Stimulated activated effector memory CD8-positive, alpha-beta T cell treated with anti-CD3 and anti-CD28 coated beads, Interleukin-12 subunit alpha, Interleukin-12 subunit beta, amount 100 ng/mL, for 72 hours (primary cell): ENCODE results near the gene S100A7A.

ENCODE experiments used
- ATAC-seq: fragments of 150-1000 bp; cut with Tn5 transposase; 2 replicates; pipeline ENCODE4 v1.10.0; 2021
- DNase-seq, 2 donors: peaks; one replicate each; pipeline ENCODE4 v3.0.0; 2021 to 2022; ENCODE audit warnings: low spot score in 2 of 2
- H3K27ac Mint-ChIP-seq: one replicate; pipeline ENCODE4 v1.8.0; 2022; ENCODE audit warnings: mild to moderate bottlenecking, mixed read lengths
- H3K36me3 Mint-ChIP-seq: one replicate; pipeline ENCODE4 v1.8.0; 2022; ENCODE audit warnings: mild to moderate bottlenecking, mixed read lengths
- H3K4me1 Mint-ChIP-seq: one replicate; pipeline ENCODE4 v1.8.0; 2022; ENCODE audit warnings: mixed read lengths
- H3K4me3 Mint-ChIP-seq: one replicate; pipeline ENCODE4 v1.8.0; 2022; ENCODE audit warnings: mild to moderate bottlenecking, mixed read lengths
- H3K9me3 Mint-ChIP-seq: one replicate; pipeline ENCODE4 v1.8.0; 2022; ENCODE audit warnings: mixed read lengths

The S100A7A gene

GRCh38 chr1:153428791-153429190, 12.5 kb downstream of the S100A7A start:
- Mint-ChIP-seq H3K9me3 (no peaks in the 10 kb centered on the region), H3K4me3 (no peak overlapping the region), H3K4me1 (no peaks in the 10 kb centered on the region), H3K36me3 (no peaks in the 10 kb centered on the region), H3K27ac (no peak overlapping the region)
- no peak for DNase-seq
- no peak for ATAC-seq

GRCh38 chr1:153429266-153430165, 13.2 kb downstream of the S100A7A start:
- Mint-ChIP-seq H3K4me3 (no peak overlapping the region), H3K9me3 (no peaks in the 10 kb centered on the region), H3K4me1 (no peaks in the 10 kb centered on the region), H3K36me3 (no peaks in the 10 kb centered on the region), H3K27ac (no peak overlapping the region)
- DNase-seq, result no peak
- no peak for ATAC-seq

GRCh38 chr1:153430166-153430553, 13.8 kb downstream of the S100A7A start:
- H3K4me3 Mint-ChIP-seq, result no peak overlapping the region
- H3K4me1 Mint-ChIP-seq, result no peaks in the 10 kb centered on the region
- DNase-seq, result no peak
- no peaks in the 10 kb centered on the region for H3K36me3 Mint-ChIP-seq
- H3K27ac Mint-ChIP-seq, result no peak overlapping the region
- H3K9me3 Mint-ChIP-seq, result no peaks in the 10 kb centered on the region
- ATAC-seq, result no peak

GRCh38 chr1:153430561-153430960, 14.2 kb downstream of the S100A7A start:
- no peaks in the 10 kb centered on the region for H3K9me3 Mint-ChIP-seq
- DNase-seq (no peak), ATAC-seq (no peak)
- H3K27ac Mint-ChIP-seq, result no peak overlapping the region
- H3K36me3 Mint-ChIP-seq, result no peaks in the 10 kb centered on the region
- H3K4me1 Mint-ChIP-seq, result no peaks in the 10 kb centered on the region
- H3K4me3 Mint-ChIP-seq, result no peak overlapping the region

- H3K4me3 Mint-ChIP-seq, result no peak overlapping the region
- DNase-seq, result no peak
Measured at GRCh38 chr1:153431002-153431401, 14.7 kb downstream of the S100A7A start.

GRCh38 chr1:153431427-153431826, 15.1 kb downstream of the S100A7A start:
- Mint-ChIP-seq H3K27ac (no peak overlapping the region), H3K4me3 (no peak overlapping the region), H3K36me3 (no peaks in the 10 kb centered on the region), H3K9me3 (no peaks in the 10 kb centered on the region), H3K4me1 (no peaks in the 10 kb centered on the region)
- DNase-seq (no peak), ATAC-seq (no peak)

More at GRCh38 chr1:153431002-153431401, 14.7 kb downstream of the S100A7A start:
- H3K4me1 Mint-ChIP-seq, result no peaks in the 10 kb centered on the region
- no peaks in the 10 kb centered on the region for H3K9me3 Mint-ChIP-seq
- ATAC-seq, result no peak
- no peaks in the 10 kb centered on the region for H3K36me3 Mint-ChIP-seq
- no peak overlapping the region for H3K27ac Mint-ChIP-seq

- no peak for DNase-seq
- H3K36me3 Mint-ChIP-seq, result no peaks in the 10 kb centered on the region
- no peak overlapping the region for H3K4me3 Mint-ChIP-seq
- H3K27ac Mint-ChIP-seq, result no peak overlapping the region
- H3K4me1 Mint-ChIP-seq, result no peaks in the 10 kb centered on the region
- no peaks in the 10 kb centered on the region for H3K9me3 Mint-ChIP-seq
- ATAC-seq, result no peak
Measured at GRCh38 chr1:153431928-153432327, 15.6 kb downstream of the S100A7A start.

- H3K36me3 Mint-ChIP-seq, result no peaks in the 10 kb centered on the region
- no peak overlapping the region for H3K27ac Mint-ChIP-seq
- ATAC-seq (no peak), DNase-seq (no peak)
- no peaks in the 10 kb centered on the region for H3K4me1 Mint-ChIP-seq
- H3K4me3 Mint-ChIP-seq, result no peak overlapping the region
- no peaks in the 10 kb centered on the region for H3K9me3 Mint-ChIP-seq
Measured at GRCh38 chr1:153432874-153433681, 16.8 kb downstream of the S100A7A start.

- H3K4me1 Mint-ChIP-seq, result no peaks in the 10 kb centered on the region
- no peak for ATAC-seq
Measured at GRCh38 chr1:153434746-153435455, 18.6 kb downstream of the S100A7A start.

GRCh38 chr1:153437236-153437635, 20.9 kb downstream of the S100A7A start:
- Mint-ChIP-seq H3K36me3 (no peaks in the 10 kb centered on the region), H3K4me3 (no peak overlapping the region), H3K27ac (no peak overlapping the region), H3K9me3 (no peaks in the 10 kb centered on the region), H3K4me1 (no peaks in the 10 kb centered on the region)
- DNase-seq (no peak), ATAC-seq (no peak)

More at GRCh38 chr1:153434746-153435455, 18.6 kb downstream of the S100A7A start:
- Mint-ChIP-seq H3K4me3 (no peak overlapping the region), H3K36me3 (no peaks in the 10 kb centered on the region), H3K9me3 (no peaks in the 10 kb centered on the region), H3K27ac (no peak overlapping the region)
- no peak for DNase-seq

GRCh38 chr1:153438599-153438998, 22.3 kb downstream of the S100A7A start:
- ATAC-seq (no peak), DNase-seq (no peak)
- no peaks in the 10 kb centered on the region for H3K36me3 Mint-ChIP-seq
- no peaks in the 10 kb centered on the region for H3K4me1 Mint-ChIP-seq
- H3K4me3 Mint-ChIP-seq, result no peak overlapping the region
- no peak overlapping the region for H3K27ac Mint-ChIP-seq
- no peaks in the 10 kb centered on the region for H3K9me3 Mint-ChIP-seq

- ATAC-seq (no peak), DNase-seq (no peak)
- Mint-ChIP-seq H3K27ac (no peak overlapping the region), H3K36me3 (no peaks in the 10 kb centered on the region), H3K9me3 (no peaks in the 10 kb centered on the region), H3K4me1 (no peaks in the 10 kb centered on the region), H3K4me3 (no peak overlapping the region)
Measured at GRCh38 chr1:153439273-153439672, 23.0 kb downstream of the S100A7A start.

GRCh38 chr1:153441238-153441755, 25.0 kb downstream of the S100A7A start:
- Mint-ChIP-seq H3K9me3 (no peaks in the 10 kb centered on the region), H3K36me3 (no peaks in the 10 kb centered on the region), H3K4me1 (no peaks in the 10 kb centered on the region), H3K27ac (no peak overlapping the region), H3K4me3 (no peak overlapping the region)
- ATAC-seq (no peak), DNase-seq (no peak)

- H3K36me3 Mint-ChIP-seq, result no peaks in the 10 kb centered on the region
- H3K4me3 Mint-ChIP-seq, result no peak overlapping the region
- ATAC-seq, result no peak
- DNase-seq, result no peak
- H3K27ac Mint-ChIP-seq, result no peak overlapping the region
- H3K9me3 Mint-ChIP-seq, result no peaks in the 10 kb centered on the region
- H3K4me1 Mint-ChIP-seq, result no peaks in the 10 kb centered on the region
Measured at GRCh38 chr1:153443486-153443885, 27.2 kb downstream of the S100A7A start.

- DNase-seq (no peak), ATAC-seq (peak; percentile 34)
- H3K27ac Mint-ChIP-seq, result no peak overlapping the region
- H3K36me3 Mint-ChIP-seq, result no peaks in the 10 kb centered on the region
- no peak overlapping the region for H3K4me3 Mint-ChIP-seq
- no peaks in the 10 kb centered on the region for H3K9me3 Mint-ChIP-seq
- no peaks in the 10 kb centered on the region for H3K4me1 Mint-ChIP-seq
Measured at GRCh38 chr1:153444078-153444477, 27.8 kb downstream of the S100A7A start.
